HepG2 (cell line): ENCODE data around the gene SEC16A.

Experiments used
- BRD4 ChIP-seq: sonication (generic); formaldehyde crosslinking; IDR thresholded peaks from 2 replicates; pipeline ENCODE4 v1.4.0; 2020; ENCODE audit warnings: missing genetic modification reagents
- MAZ ChIP-seq, 2 experiments: sonication (generic) in 1 of 2; formaldehyde crosslinking in 1 of 2; IDR thresholded peaks; 2 replicates each; pipeline versions ENCODE4 v1.5.0 to v1.6.1; 2012 to 2020; ENCODE audit warnings: low read depth in 2 of 2, mild to moderate bottlenecking in 2 of 2, borderline replicate concordance in 1 of 2, improper control_type of control experiment in 1 of 2, low read length in 1 of 2, missing genetic modification reagents in 1 of 2, moderate library complexity in 1 of 2
- MXD4 ChIP-seq: IDR thresholded peaks from 2 replicates; pipeline ENCODE4 v1.6.1; 2016; ENCODE audit warnings: mild to moderate bottlenecking, missing biosample characterization, missing genetic modification reagents
- NFE2L2 ChIP-seq: fragments of 150-350 bp; IDR thresholded peaks from 2 replicates; pipeline ENCODE4 v1.6.1; 2014; ENCODE audit warnings: low read length
- RNF2 ChIP-seq: fragments of 450-650 bp; conservative IDR thresholded peaks from 2 replicates; pipeline ENCODE4 v1.6.1; 2016; ENCODE audit warnings: low read depth
- SIN3B ChIP-seq: fragments of 150-350 bp; IDR thresholded peaks from 2 replicates; pipeline ENCODE4 v1.6.1; 2014; ENCODE audit warnings: low read length
- TCF7L2 ChIP-seq: IDR thresholded peaks from 2 replicates; pipeline ENCODE4 v1.6.1; 2011; ENCODE audit warnings: mild to moderate bottlenecking, low read depth, low read length, moderate library complexity
- U2AF2 ChIP-seq: fragments of 200-400 bp; formaldehyde crosslinking; IDR thresholded peaks from 2 replicates; pipeline ENCODE4 v1.6.1; 2017; ENCODE audit warnings: low read depth, mild to moderate bottlenecking, low read length
- ZKSCAN8 ChIP-seq: IDR thresholded peaks from 2 replicates; pipeline ENCODE4 v1.6.1; 2016; ENCODE audit warnings: borderline replicate concordance, missing genetic modification reagents, missing compliant biosample characterization
- ZNF784 ChIP-seq: sonication (generic); formaldehyde crosslinking; IDR thresholded peaks from 2 replicates; pipeline ENCODE4 v1.5.1; 2020; ENCODE audit warnings: missing genetic modification reagents, mild to moderate bottlenecking, borderline replicate concordance
- TF ChIP-seq, protein P1 (sequence below), 2 experiments: sonication (generic) in 1 of 2; formaldehyde crosslinking in 1 of 2; IDR thresholded peaks; 2 replicates each; pipeline versions ENCODE4 v1.4.0 to v1.6.1; 2018 to 2020; ENCODE audit warnings: missing genetic modification reagents in 2 of 2, borderline replicate concordance in 1 of 2, low read depth in 1 of 2, mild to moderate bottlenecking in 1 of 2, missing biosample characterization in 1 of 2

- TF ChIP-seq MAZ (IDR thresholded peaks at IDR 0.05; ENCODE audit: borderline replicate concordance, low read depth, low read length) (no peak), MAZ (CRISPR knock-in tag; IDR thresholded peaks at IDR 0.05; ENCODE audit: low read depth) (no peak), NFE2L2 (no peak), ZNF784 (no peak), SIN3B (no peak), BRD4 (no peak), ZKSCAN8 (CRISPR knock-in tag) (no peak), MXD4 (CRISPR knock-in tag) (no peak), RNF2 (no peak), U2AF2 (no peak), TCF7L2 (no peak)
- TF ChIP-seq, protein P1, sequence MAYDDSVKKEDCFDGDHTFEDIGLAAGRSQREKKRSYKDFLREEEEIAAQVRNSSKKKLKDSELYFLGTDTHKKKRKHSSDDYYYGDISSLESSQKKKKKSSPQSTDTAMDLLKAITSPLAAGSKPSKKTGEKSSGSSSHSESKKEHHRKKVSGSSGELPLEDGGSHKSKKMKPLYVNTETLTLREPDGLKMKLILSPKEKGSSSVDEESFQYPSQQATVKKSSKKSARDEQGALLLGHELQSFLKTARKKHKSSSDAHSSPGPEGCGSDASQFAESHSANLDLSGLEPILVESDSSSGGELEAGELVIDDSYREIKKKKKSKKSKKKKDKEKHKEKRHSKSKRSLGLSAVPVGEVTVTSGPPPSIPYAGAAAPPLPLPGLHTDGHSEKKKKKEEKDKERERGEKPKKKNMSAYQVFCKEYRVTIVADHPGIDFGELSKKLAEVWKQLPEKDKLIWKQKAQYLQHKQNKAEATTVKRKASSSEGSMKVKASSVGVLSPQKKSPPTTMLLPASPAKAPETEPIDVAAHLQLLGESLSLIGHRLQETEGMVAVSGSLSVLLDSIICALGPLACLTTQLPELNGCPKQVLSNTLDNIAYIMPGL (CRISPR knock-in tag; IDR thresholded peaks at IDR 0.05; ENCODE audit: borderline replicate concordance in 1 of 2, low read depth in 1 of 2) = no peak
Observed at GRCh38 chr9:136476369-136477150, 6.3 kb downstream of the SEC16A start.
